Thyroid gland (tissue), 4 donors: ENCODE results near the gene CHST13.

Experiments used
- CTCF ChIP-seq, 6 experiments: fragments of 200-600 bp in 3 of 6; fragments of 450-650 bp in 3 of 6; sonication (generic) in 3 of 6; IDR thresholded peaks; one replicate each; pipeline ENCODE4 v1.5.1; 2016 to 2019; ENCODE audit warnings: antibody characterized with exemption in 6 of 6, mild to moderate bottlenecking in 2 of 6, inconsistent platforms in 1 of 6, moderate library complexity in 1 of 6
- POLR2A ChIP-seq, 2 donors: fragments of 450-650 bp; IDR thresholded peaks; one replicate each; pipeline ENCODE4 v1.6.1; 2017; ENCODE audit warnings: antibody characterized with exemption in 2 of 2, mild to moderate bottlenecking in 2 of 2, moderate library complexity in 1 of 2

GRCh38 chr3:126533506-126533905, 9.6 kb downstream of the CHST13 start:
- TF ChIP-seq CTCF (IDR thresholded peaks at IDR 0.05), result no peak
- no peak for TF ChIP-seq POLR2A (IDR thresholded peaks at IDR 0.05)
